ENCODE results near the gene HSPB6. TPM values are rescaled to one million over a fixed set of nuclear protein-coding genes. Genes with fewer than 3 reads are reported as not detected.
A peak's percentile ranks its signal among the peaks of the same experiment; 100 is the strongest.

Gene HSPB6
- total RNA-seq, 2 experiments from 2014 or later = 0.48 TPM; not detected in 1

DNA sequence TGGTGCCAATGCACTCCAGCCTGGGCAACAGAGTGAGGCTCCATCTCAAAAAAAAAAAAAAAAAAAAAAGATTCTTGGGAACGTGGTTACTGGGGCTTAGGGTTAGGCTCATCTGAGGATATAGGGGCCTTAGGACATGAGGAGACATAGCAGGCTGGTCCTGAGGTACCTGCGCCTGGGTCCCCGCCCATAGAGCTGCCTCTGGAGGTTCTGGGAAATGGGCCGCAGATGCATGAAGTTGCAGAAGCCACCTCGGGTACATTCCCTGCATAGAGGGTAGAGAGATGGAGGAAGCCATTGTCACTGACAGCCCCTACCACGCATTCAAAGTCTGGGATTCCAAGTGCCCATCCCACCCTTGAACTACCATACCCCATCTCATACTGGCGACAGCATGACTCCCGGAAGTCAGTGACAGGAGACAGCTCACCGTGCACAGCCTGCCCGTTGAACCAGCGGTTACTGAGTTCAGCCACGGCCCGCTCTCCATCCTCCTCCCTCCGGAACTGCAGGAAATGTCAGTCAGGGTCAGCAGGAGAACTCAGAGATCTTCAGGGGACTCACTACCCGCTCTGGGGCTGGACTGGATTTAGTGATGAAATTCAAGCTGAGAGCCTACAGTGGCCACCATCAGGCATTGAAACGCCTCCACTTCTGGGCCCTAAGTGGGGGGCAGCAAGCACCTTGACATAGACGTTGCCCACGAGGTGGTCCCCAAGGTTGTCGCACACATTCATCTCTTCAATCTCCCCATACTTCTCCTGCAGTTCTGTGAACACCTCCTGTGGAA lies 13.0 kb downstream of the HSPB6 start:
- no peaks in the 10 kb centered on the region for H3K27me3 Mint-ChIP-seq
- ChIA-PET CTCF (interaction anchor here (0.7 to 2.0 kb wide), 4 partner anchors 9 to 187 kb away, joined by 3 to 10 read pairs (median 4); no protein-coding TSS in a partner anchor), POLR2A (interaction anchor here (0.9 to 5.4 kb wide), 12 partner anchors 8 to 96 kb away, joined by 3 to 46 read pairs (median 10); partner anchors contain the start of genes COX6B1, HSPB6 and KMT2B)
- peak overlapping the region; percentile 99 for H3K27ac Mint-ChIP-seq
- peaks cover 62% of the 10 kb centered on the region for H3K4me1 Mint-ChIP-seq
- DNase-seq = no peak
- H3K4me3 Mint-ChIP-seq = peak overlapping the region; percentile 95
- H3K9me3 Mint-ChIP-seq = no peaks in the 10 kb centered on the region
- peaks cover 23% of the 10 kb centered on the region for H3K36me3 Mint-ChIP-seq (ENCODE audit: low read depth)

- H3K36me3 Mint-ChIP-seq (ENCODE audit: low read depth) = peaks cover 35% of the 10 kb centered on the region
- peak; percentile 76 for DNase-seq
- peaks cover 54% of the 10 kb centered on the region for H3K4me1 Mint-ChIP-seq
- peak within 1 kb of the TSS; percentile 88 for H3K27ac Mint-ChIP-seq
- no peaks in the 10 kb centered on the region for H3K9me3 Mint-ChIP-seq
- ChIA-PET CTCF (interaction anchor here (0.6 to 1.5 kb wide), 2 partner anchors 47 to 189 kb away, joined by 3 to 5 read pairs; no protein-coding TSS in a partner anchor), POLR2A (interaction anchor here (0.7 to 5.3 kb wide), 10 partner anchors 11 to 138 kb away, joined by 3 to 45 read pairs (median 4); partner anchors contain the start of genes HSPB6, KMT2B and PROSER3)
- peak within 1 kb of the TSS; percentile 81 for H3K4me3 Mint-ChIP-seq
- no peaks in the 10 kb centered on the region for H3K27me3 Mint-ChIP-seq
These were observed 14.6 kb downstream of the HSPB6 start, which contains the start of gene IGFLR1 for GRCh38 chr19:35742121-35742724. Gene IGFLR1 (minus strand): TSS chr19:35742452. CDS start chr19:35741180, 1,272 bp downstream.

GRCh38 chr19:35741203-35741515 lies 15.7 kb downstream of the HSPB6 start:
- no peaks in the 10 kb centered on the region for H3K27me3 Mint-ChIP-seq
- H3K4me3 Mint-ChIP-seq = peak overlapping the region; percentile 81
- H3K9me3 Mint-ChIP-seq = no peaks in the 10 kb centered on the region
- ChIA-PET POLR2A (interaction anchor here (0.9 to 5.3 kb wide), 12 partner anchors 9 to 190 kb away, joined by 3 to 45 read pairs (median 6); partner anchors contain the start of genes APLP1, COX6B1 and KMT2B), CTCF (interaction anchor here (1.1 to 1.3 kb wide), 4 partner anchors 21 to 79 kb away, joined by 5 to 10 read pairs (median 6); no protein-coding TSS in a partner anchor)
- H3K27ac Mint-ChIP-seq = peak overlapping the region; percentile 88
- H3K36me3 Mint-ChIP-seq (ENCODE audit: low read depth) = peaks cover 39% of the 10 kb centered on the region
- H3K4me1 Mint-ChIP-seq = peaks cover 53% of the 10 kb centered on the region
- no peak for DNase-seq

DNA sequence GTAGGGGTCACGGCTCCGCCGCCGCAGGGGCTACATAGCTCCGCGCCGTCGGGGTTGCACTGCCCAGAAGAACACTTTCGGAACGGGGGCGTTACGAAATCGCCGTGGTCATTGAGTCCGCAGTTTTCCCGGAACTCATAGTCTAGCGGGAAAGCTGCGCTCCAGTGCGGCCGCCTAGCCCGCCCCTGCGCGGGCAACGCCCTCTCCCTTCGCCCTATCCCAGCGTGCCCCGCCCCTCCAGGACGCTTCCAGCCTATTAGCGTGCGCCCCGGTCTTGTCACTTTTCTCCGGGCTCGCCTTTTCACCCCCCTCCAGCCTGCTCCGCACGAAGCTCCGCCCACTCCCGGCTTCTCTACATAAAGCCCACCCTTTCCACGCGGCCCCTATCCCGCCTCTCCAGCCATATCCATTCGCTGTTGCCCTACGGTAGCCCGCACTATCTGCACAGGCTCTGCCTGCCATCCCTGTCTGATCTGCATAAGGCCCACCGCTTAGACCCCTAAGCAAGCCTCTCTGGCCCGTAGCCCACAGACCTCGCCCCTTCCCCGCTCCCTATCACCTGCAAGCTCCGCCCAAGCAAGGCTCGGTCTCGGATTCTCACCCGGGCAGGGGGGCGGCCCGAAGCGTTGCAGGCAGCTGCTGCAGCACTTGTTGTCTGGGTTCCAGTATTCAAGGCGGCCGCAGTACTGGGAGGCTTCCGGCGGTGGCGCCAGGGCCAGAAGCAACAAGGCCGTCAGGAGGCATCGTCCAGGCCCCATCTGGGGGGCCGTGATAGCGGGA lies 16.2 kb downstream of the HSPB6 start:
- Mint-ChIP-seq H3K27ac (peak overlapping the region; percentile 88), H3K4me1 (peaks cover 49% of the 10 kb centered on the region), H3K36me3 (ENCODE audit: low read depth) (peaks cover 40% of the 10 kb centered on the region), H3K27me3 (no peaks in the 10 kb centered on the region), H3K9me3 (no peaks in the 10 kb centered on the region), H3K4me3 (peak overlapping the region; percentile 81)
- ChIA-PET POLR2A (interaction anchor here (0.6 to 5.3 kb wide), 17 partner anchors 8 to 578 kb away, joined by 3 to 45 read pairs (median 5); partner anchors contain the start of genes APLP1, COX6B1 and KMT2B), CTCF (interaction anchor here (0.8 to 1.3 kb wide), 6 partner anchors 16 to 79 kb away, joined by 3 to 10 read pairs (median 5); partner anchors contain the start of gene HSPB6)
- DNase-seq = peak; percentile 97

GRCh38 chr19:35740108-35740422 lies 16.8 kb downstream of the HSPB6 start:
- Mint-ChIP-seq H3K9me3 (no peaks in the 10 kb centered on the region), H3K4me1 (peaks cover 48% of the 10 kb centered on the region), H3K4me3 (peak overlapping the region; percentile 81), H3K27ac (no peak overlapping the region), H3K36me3 (ENCODE audit: low read depth) (peaks cover 39% of the 10 kb centered on the region), H3K27me3 (no peaks in the 10 kb centered on the region)
- ChIA-PET CTCF (interaction anchor here (0.8 to 1.3 kb wide), 6 partner anchors 17 to 80 kb away, joined by 3 to 10 read pairs (median 5); partner anchors contain the start of gene HSPB6), POLR2A (interaction anchor here (0.6 to 5.3 kb wide), 13 partner anchors 8 to 578 kb away, joined by 3 to 45 read pairs (median 5); partner anchors contain the start of genes COX6B1 and KMT2B)
- DNase-seq = no peak

GRCh38 chr19:35739275-35740107 lies 17.3 kb downstream of the HSPB6 start:
- no peak for DNase-seq
- Mint-ChIP-seq H3K4me3 (peak overlapping the region; percentile 81), H3K9me3 (no peaks in the 10 kb centered on the region), H3K4me1 (peaks cover 47% of the 10 kb centered on the region), H3K27ac (no peak overlapping the region), H3K36me3 (ENCODE audit: low read depth) (peaks cover 44% of the 10 kb centered on the region), H3K27me3 (no peaks in the 10 kb centered on the region)
- POLR2A ChIA-PET = interaction anchor here (0.6 to 5.3 kb wide), 11 partner anchors 7 to 577 kb away, joined by 3 to 45 read pairs (median 5); partner anchors contain the start of gene KMT2B
- CTCF ChIA-PET = interaction anchor here (0.8 to 1.3 kb wide), 2 partner anchors 19 to 47 kb away, joined by 3 to 5 read pairs; no protein-coding TSS in a partner anchor

DNA sequence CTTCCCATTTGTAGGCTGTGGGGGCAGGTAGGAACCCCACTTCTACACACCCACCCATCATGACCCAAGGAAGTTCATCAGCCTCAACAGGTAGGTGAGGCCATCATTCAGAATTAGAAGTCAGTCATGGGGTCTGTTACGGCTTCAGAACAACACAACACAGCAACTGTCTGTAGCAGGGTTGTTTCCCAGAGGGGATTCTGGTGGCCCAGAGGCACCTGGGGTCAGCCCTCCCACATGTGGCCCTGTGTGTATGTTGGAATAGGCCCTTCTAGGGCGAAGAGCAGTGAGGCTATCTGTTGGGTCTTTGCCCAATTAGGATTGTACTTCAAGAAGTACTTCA lies 18.0 kb downstream of the HSPB6 start:
- H3K4me1 Mint-ChIP-seq = peaks cover 41% of the 10 kb centered on the region
- H3K36me3 Mint-ChIP-seq (ENCODE audit: low read depth) = peaks cover 44% of the 10 kb centered on the region
- H3K4me3 Mint-ChIP-seq = peak overlapping the region; percentile 21
- no peak overlapping the region for H3K27ac Mint-ChIP-seq
- ChIA-PET CTCF (interaction anchor here (0.8 kb wide), 1 partner anchor 46 kb away, joined by 3 read pairs; no protein-coding TSS in a partner anchor), POLR2A (interaction anchor here (1.0 to 5.3 kb wide), 2 partner anchors 19 to 81 kb away, joined by 3 to 45 read pairs; partner anchors contain the start of gene KMT2B)
- DNase-seq = no peak
- H3K27me3 Mint-ChIP-seq = no peaks in the 10 kb centered on the region
- H3K9me3 Mint-ChIP-seq = no peaks in the 10 kb centered on the region

DNA sequence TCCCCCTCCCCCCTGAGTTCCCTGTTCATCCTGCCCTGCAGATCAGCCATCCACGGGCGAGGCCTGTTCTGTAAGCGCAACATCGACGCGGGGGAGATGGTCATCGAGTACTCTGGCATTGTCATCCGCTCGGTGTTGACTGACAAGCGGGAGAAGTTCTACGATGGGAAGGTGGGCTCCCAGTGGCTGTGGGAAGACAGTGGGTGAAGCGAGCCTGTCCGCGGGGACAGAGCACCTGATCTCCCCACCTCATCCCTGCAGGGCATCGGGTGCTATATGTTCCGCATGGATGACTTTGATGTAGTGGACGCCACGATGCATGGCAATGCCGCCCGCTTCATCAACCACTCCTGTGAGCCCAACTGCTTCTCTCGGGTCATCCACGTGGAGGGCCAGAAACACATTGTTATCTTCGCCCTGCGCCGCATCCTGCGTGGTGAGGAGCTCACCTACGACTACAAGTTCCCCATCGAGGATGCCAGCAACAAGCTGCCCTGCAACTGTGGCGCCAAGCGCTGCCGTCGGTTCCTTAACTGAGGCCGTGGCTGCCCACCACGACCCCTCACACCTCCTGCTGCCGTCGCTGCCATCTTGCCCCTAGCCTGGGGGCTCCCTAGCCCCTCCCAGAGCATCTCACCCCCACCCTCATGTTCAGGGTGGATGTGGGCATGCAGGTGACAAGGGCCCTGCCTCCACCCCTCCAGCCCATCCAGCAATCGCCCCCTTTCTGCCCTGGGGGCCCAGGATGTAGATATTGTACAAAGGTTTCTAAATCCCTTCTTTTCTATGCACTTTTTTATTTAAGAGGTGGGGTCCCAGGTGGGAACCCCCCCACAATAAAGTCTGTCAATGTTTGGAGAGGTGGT lies 18.6 kb downstream of the HSPB6 start:
- peak overlapping the region; percentile 10 for H3K27ac Mint-ChIP-seq
- H3K4me1 Mint-ChIP-seq = peaks cover 37% of the 10 kb centered on the region
- H3K36me3 Mint-ChIP-seq (ENCODE audit: low read depth) = peaks cover 47% of the 10 kb centered on the region
- H3K9me3 Mint-ChIP-seq = no peaks in the 10 kb centered on the region
- peak overlapping the region; percentile 21 for H3K4me3 Mint-ChIP-seq
- POLR2A ChIA-PET = interaction anchor here (0.7 to 5.3 kb wide), 9 partner anchors 10 to 82 kb away, joined by 3 to 45 read pairs (median 4); partner anchors contain the start of gene KMT2B
- no peaks in the 10 kb centered on the region for H3K27me3 Mint-ChIP-seq
- CTCF ChIA-PET = interaction anchor here (0.8 to 2.5 kb wide), 5 partner anchors 10 to 46 kb away, joined by 3 to 12 read pairs (median 4); partner anchors contain the start of gene LIN37
- no peak for DNase-seq

- no peaks in the 10 kb centered on the region for H3K9me3 Mint-ChIP-seq
- no peak for DNase-seq
- peaks cover 45% of the 10 kb centered on the region for H3K36me3 Mint-ChIP-seq (ENCODE audit: low read depth)
- H3K27me3 Mint-ChIP-seq = no peaks in the 10 kb centered on the region
- peaks cover 29% of the 10 kb centered on the region for H3K4me1 Mint-ChIP-seq
- H3K27ac Mint-ChIP-seq = peak overlapping the region; percentile 70
- ChIA-PET POLR2A (interaction anchor here (0.7 to 4.1 kb wide), 11 partner anchors 8 to 83 kb away, joined by 3 to 17 read pairs (median 4); partner anchors contain the start of genes KMT2B, LIN37, PSENEN and U2AF1L4), CTCF (interaction anchor here (0.7 to 2.5 kb wide), 8 partner anchors 11 to 44 kb away, joined by 3 to 12 read pairs (median 4); partner anchors contain the start of gene LIN37)
- H3K4me3 Mint-ChIP-seq = no peak overlapping the region
These were observed 19.6 kb downstream of the HSPB6 start for GRCh38 chr19:35736913-35737886.

GRCh38 chr19:35734889-35735288 lies 21.9 kb downstream of the HSPB6 start:
- ChIA-PET CTCF (no interaction called here), POLR2A (interaction anchor here (1.2 to 4.1 kb wide), 3 partner anchors 10 to 16 kb away, joined by 4 to 13 read pairs (median 7); partner anchors contain the start of genes PSENEN and U2AF1L4)
- Mint-ChIP-seq H3K9me3 (no peaks in the 10 kb centered on the region), H3K36me3 (ENCODE audit: low read depth) (peaks cover 64% of the 10 kb centered on the region), H3K4me1 (peaks cover 24% of the 10 kb centered on the region), H3K27ac (no peak overlapping the region), H3K27me3 (no peaks in the 10 kb centered on the region), H3K4me3 (no peak overlapping the region)
- DNase-seq = no peak

Measured in activated CD4-positive, alpha-beta memory T cell treated with anti-CD3 and anti-CD28 coated beads, Interleukin-2, amount 10 ng/mL, durations not matched to agents 7 days and 5 days (primary cell).